Loucy (cell line): ENCODE results near the gene CGREF1.

Experiments
- EZH2phosphoT487 ChIP-seq: fragments of 200-600 bp; IDR thresholded peaks from 2 replicates; pipeline ENCODE4 v1.6.1; 2018; ENCODE audit warnings: antibody characterized with exemption, mild to moderate bottlenecking, moderate library complexity, borderline replicate concordance
- TF ChIP-seq, protein P1 (sequence below): fragments of 200-600 bp; sonication (generic); conservative IDR thresholded peaks from 2 replicates; pipeline ENCODE4 v1.5.1; 2014; ENCODE audit warnings: mild to moderate bottlenecking, antibody characterized with exemption, low read length

GRCh38 chr2:27158468-27158867, 39.5 kb upstream of the CGREF1 start:
- TF ChIP-seq, protein P1, sequence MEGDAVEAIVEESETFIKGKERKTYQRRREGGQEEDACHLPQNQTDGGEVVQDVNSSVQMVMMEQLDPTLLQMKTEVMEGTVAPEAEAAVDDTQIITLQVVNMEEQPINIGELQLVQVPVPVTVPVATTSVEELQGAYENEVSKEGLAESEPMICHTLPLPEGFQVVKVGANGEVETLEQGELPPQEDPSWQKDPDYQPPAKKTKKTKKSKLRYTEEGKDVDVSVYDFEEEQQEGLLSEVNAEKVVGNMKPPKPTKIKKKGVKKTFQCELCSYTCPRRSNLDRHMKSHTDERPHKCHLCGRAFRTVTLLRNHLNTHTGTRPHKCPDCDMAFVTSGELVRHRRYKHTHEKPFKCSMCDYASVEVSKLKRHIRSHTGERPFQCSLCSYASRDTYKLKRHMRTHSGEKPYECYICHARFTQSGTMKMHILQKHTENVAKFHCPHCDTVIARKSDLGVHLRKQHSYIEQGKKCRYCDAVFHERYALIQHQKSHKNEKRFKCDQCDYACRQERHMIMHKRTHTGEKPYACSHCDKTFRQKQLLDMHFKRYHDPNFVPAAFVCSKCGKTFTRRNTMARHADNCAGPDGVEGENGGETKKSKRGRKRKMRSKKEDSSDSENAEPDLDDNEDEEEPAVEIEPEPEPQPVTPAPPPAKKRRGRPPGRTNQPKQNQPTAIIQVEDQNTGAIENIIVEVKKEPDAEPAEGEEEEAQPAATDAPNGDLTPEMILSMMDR: no peak
- TF ChIP-seq EZH2phosphoT487: no peak
